ENCODE measurements around the gene SLC4A7.
A peak's percentile ranks its signal among the peaks of the same experiment; 100 is the strongest.

Gene SLC4A7

DNA sequence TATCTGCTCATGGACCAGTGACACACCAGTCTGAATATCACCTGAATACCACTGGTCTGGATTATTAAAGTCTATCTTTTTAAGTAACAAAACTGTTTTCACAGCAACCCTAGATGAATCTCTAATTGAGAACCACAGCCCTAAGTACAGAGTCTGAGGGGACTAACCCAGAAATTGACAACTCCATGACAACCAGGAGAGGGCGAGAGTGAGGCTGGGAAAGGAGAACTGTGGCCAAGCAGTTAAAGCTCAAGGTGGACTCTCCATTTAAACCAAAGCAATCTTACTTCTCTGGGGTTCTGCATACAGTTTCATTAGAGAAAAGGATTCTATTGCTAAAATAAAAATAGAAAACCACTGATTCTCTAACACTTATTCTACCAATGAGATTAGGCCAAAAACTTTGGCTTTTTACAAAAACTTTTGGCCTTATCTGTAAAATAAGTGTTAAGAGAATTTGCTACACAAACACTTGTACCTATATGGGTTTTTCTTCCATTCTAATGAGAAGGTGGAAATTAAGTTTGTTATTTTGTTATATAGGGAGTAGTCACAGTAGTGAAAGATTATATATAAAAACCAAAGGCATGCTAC is 126.4 kb downstream of the SLC4A7 start:
- Mint-ChIP-seq H3K4me3 (peak overlapping the region in 1 of 2 donors; percentile 70), H3K27ac (peak overlapping the region in 1 of 2 donors; percentile 53), H3K9me3 (no peaks in the 10 kb centered on the region), H3K27me3 (no peaks in the 10 kb centered on the region), H3K36me3 (ENCODE audit: insufficient read depth) (no peaks in the 10 kb centered on the region), H3K4me1 (ENCODE audit: low read depth in 2 of 2) (peaks cover 6 to 21% of the 10 kb centered on the region in 2 donors)
- peak; percentile 49 to 63 (median 49) for DNase-seq
- ATAC-seq (replicated peaks), result peak; percentile 93

DNA sequence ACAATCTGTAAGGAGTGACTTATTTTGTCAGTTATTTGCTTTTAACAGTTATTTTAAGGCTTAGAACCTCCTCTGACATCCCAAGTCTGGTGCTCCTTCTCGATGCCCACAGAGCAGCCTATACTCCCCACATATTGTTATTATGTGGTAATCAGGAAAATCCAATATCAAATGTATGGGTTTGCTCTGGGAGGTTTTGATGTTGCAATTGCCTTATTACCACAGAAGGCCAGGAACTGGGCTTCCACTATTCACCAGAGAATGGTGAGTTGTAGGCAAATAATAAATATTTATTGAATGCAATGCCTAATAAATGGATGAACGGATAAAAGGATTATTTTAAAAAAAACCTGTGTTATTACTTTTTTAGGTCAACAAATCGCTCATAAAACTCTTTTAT is 127.2 kb downstream of the SLC4A7 start:
- no peaks in the 10 kb centered on the region for H3K36me3 Mint-ChIP-seq (ENCODE audit: insufficient read depth)
- ATAC-seq (replicated peaks), result no peak
- H3K27ac Mint-ChIP-seq, result no peak overlapping the region
- DNase-seq, result no peak
- peaks cover 6 to 21% of the 10 kb centered on the region in 2 donors for H3K4me1 Mint-ChIP-seq (ENCODE audit: low read depth in 2 of 2)
- H3K4me3 Mint-ChIP-seq, result no peak overlapping the region
- H3K27me3 Mint-ChIP-seq, result no peaks in the 10 kb centered on the region
- H3K9me3 Mint-ChIP-seq, result no peaks in the 10 kb centered on the region

DNA sequence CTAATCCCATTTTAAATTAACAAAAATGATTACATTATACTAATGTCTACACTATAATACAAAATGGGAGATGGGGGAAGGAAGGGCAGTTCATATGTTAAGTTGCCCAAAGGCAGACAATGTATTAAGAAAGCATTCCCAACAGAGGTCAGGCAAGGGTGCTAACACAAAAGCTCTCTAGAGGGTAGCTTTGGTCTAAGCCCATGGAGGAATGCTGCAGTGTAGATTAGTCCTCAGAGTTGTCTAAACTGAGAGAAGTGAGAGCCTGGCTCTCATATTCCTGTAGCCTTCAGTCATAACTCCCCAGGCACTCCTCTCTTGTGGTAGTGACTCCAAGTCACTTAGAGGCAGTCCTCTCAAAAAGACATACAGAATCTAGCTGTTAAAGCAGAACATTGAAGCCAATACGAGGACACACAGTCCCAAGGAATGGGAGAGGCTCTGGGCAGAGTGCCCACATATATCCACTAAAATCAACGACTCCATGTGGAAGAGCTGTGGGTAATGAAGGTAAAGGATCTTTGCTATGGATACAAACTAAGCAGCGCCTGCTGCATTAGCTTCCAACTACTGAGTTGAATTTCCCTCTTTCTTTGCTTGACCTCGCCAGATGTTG is 129.5 kb downstream of the SLC4A7 start:
- no peaks in the 10 kb centered on the region for H3K9me3 Mint-ChIP-seq
- H3K27me3 Mint-ChIP-seq, result no peaks in the 10 kb centered on the region
- peaks cover 12 to 26% of the 10 kb centered on the region in 2 donors for H3K4me1 Mint-ChIP-seq (ENCODE audit: low read depth in 2 of 2)
- no peak overlapping the region for H3K4me3 Mint-ChIP-seq
- no peak overlapping the region for H3K27ac Mint-ChIP-seq
- no peak for DNase-seq
- no peak for ATAC-seq (replicated peaks)
- H3K36me3 Mint-ChIP-seq (ENCODE audit: insufficient read depth), result no peaks in the 10 kb centered on the region

GRCh38 chr3:27354161-27354560 is 130.0 kb downstream of the SLC4A7 start:
- H3K27me3 Mint-ChIP-seq, result no peaks in the 10 kb centered on the region
- H3K9me3 Mint-ChIP-seq, result no peaks in the 10 kb centered on the region
- H3K4me3 Mint-ChIP-seq, result no peak overlapping the region
- peaks cover 16 to 31% of the 10 kb centered on the region in 2 donors for H3K4me1 Mint-ChIP-seq (ENCODE audit: low read depth in 2 of 2)
- no peak overlapping the region for H3K27ac Mint-ChIP-seq
- H3K36me3 Mint-ChIP-seq (ENCODE audit: insufficient read depth), result no peaks in the 10 kb centered on the region
- ATAC-seq (replicated peaks) (no peak), DNase-seq (no peak)

DNA sequence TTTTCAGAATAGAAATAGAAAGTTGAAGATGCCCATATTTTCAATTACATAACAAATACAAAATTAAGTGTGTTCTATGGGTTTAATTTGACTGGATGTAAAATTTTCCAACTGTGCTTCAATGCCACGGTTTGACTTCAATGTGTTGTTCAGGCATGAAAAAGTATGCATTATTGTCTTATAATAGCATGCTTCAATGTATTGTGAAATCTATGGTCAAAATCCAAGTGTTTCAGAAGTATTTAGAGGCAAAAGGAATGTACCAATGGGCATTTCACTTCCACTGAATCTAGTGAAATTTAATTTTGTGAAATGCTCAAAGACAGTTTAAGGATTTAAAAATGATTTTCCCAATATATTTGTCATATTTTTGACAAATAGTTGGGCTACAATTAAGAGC is 131.0 kb downstream of the SLC4A7 start:
- DNase-seq (no peak), ATAC-seq (replicated peaks) (no peak)
- Mint-ChIP-seq H3K27me3 (no peaks in the 10 kb centered on the region), H3K27ac (no peak overlapping the region), H3K36me3 (ENCODE audit: insufficient read depth) (no peaks in the 10 kb centered on the region), H3K4me3 (no peak overlapping the region), H3K9me3 (no peaks in the 10 kb centered on the region), H3K4me1 (ENCODE audit: low read depth in 2 of 2) (peaks cover 21 to 30% of the 10 kb centered on the region in 2 donors)

DNA sequence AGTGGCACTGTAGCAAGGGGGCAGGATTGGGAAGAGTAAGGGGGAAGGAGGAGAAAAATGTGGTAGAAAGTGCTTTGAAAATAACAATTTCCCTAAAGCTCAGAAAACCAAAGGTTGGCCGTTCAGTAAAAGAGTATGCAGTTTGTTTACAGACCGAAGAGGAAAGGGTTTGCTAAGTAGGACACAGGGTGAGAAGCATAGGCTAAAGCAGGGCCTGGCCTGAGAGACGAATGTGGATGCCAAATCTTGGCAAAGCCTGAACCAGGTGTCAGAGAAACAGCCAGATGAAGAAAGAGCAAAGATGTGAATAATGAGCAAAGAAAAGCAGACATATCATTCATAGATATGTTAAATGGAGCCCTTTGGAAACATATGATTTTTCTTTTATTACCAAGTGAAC is 132.1 kb downstream of the SLC4A7 start:
- H3K36me3 Mint-ChIP-seq (ENCODE audit: insufficient read depth), result no peaks in the 10 kb centered on the region
- no peaks in the 10 kb centered on the region for H3K27me3 Mint-ChIP-seq
- ATAC-seq (replicated peaks), result no peak

DNA sequence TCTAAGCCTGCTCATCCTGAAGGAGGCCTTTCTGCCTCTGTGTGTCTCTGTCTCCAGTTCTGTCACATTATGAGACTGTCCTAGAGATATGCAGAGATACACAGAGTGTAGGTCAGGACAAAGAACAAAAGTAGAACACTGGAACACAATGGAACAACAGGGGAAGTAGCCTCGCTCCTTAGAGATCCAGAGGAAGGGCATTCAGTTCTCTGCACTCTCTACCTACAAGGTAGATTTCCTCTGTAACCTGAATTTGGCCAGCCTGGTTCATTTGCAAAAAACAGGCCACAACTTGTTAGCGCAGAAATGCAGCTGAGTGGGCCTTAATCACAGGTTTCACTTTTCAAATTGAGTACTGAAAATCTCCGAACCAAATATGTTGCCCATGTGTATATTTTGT is 134.4 kb downstream of the SLC4A7 start:
- H3K36me3 Mint-ChIP-seq (ENCODE audit: insufficient read depth), result no peaks in the 10 kb centered on the region
- ATAC-seq (replicated peaks), result peak; percentile 20
- peak overlapping the region; percentile 58 to 83 for H3K27ac Mint-ChIP-seq
- no peaks in the 10 kb centered on the region for H3K27me3 Mint-ChIP-seq
- no peaks in the 10 kb centered on the region for H3K9me3 Mint-ChIP-seq
- H3K4me1 Mint-ChIP-seq (ENCODE audit: low read depth in 2 of 2), result peaks cover 21 to 28% of the 10 kb centered on the region in 2 donors
- DNase-seq, result no peak
- peak overlapping the region; percentile 54 to 62 for H3K4me3 Mint-ChIP-seq

More for the DNA sequence above, 132.1 kb downstream of the SLC4A7 start:
- Mint-ChIP-seq H3K4me1 (ENCODE audit: low read depth in 2 of 2) (peaks cover 21% of the 10 kb centered on the region in 2 donors), H3K27ac (peak overlapping the region in 1 of 2 donors; percentile 71), H3K9me3 (no peaks in the 10 kb centered on the region), H3K4me3 (no peak overlapping the region)
- DNase-seq, result no peak

DNA sequence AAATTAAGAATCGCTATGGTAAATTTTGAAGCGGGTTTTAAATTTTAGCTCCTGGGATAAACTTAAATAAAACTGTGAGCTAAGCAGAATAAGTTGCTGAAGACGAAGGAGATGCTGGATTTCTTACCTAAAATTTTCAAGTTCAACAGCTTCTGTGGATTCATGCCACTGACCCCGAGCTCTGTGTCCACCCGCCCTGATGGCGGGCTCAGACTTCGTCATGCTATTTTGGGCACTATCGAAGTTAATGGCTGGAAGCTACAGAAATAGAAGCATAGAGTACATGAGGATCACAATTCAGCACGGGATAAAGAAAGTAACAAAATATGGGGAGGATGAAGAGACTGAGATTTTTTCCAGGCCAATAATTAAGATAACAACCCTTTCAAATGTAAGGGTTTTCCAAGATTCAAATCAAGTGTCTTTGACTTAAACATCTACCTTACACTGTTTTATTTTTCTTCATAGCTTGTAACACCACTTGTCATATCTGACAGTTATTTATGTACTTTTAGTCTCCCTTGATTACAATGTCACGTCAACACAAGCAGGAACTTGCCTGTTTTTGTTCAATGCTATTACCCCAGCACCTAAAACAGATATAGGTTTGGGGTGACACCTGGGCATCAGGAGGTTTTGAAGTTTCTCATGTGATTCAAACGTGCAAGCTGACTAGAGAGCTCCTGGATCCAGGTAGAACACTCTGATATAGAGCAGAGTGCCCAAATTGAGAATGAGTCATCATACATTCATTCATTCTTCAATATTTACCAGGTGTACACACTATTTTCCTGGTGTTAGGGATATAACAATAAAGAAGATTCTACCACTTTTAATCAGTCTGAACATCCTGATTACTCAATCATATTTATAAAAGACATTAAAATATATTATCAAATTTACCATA is 138.0 kb downstream of the SLC4A7 start:
- no peaks in the 10 kb centered on the region for H3K36me3 Mint-ChIP-seq (ENCODE audit: insufficient read depth)
- DNase-seq, result no peak
- no peak overlapping the region for H3K4me3 Mint-ChIP-seq
- no peak for ATAC-seq (replicated peaks)
- H3K27me3 Mint-ChIP-seq, result no peaks in the 10 kb centered on the region
- H3K4me1 Mint-ChIP-seq (ENCODE audit: low read depth in 2 of 2), result peaks cover 17 to 27% of the 10 kb centered on the region in 2 donors
- no peaks in the 10 kb centered on the region for H3K9me3 Mint-ChIP-seq
- no peak overlapping the region for H3K27ac Mint-ChIP-seq

GRCh38 chr3:27345493-27345892 is 138.7 kb downstream of the SLC4A7 start:
- peaks cover 14 to 24% of the 10 kb centered on the region in 2 donors for H3K4me1 Mint-ChIP-seq (ENCODE audit: low read depth in 2 of 2)
- H3K27me3 Mint-ChIP-seq, result no peaks in the 10 kb centered on the region
- DNase-seq (peak in 2 of 3 experiments; percentile 29 to 34), ATAC-seq (replicated peaks) (peak; percentile 95)
- H3K4me3 Mint-ChIP-seq, result no peak overlapping the region
- no peak overlapping the region for H3K27ac Mint-ChIP-seq
- H3K36me3 Mint-ChIP-seq (ENCODE audit: insufficient read depth), result no peaks in the 10 kb centered on the region
- H3K9me3 Mint-ChIP-seq, result no peaks in the 10 kb centered on the region

- ATAC-seq (replicated peaks), result no peak
- H3K9me3 Mint-ChIP-seq, result no peaks in the 10 kb centered on the region
- H3K27me3 Mint-ChIP-seq, result no peaks in the 10 kb centered on the region
- peaks cover 9 to 20% of the 10 kb centered on the region in 2 donors for H3K4me1 Mint-ChIP-seq (ENCODE audit: low read depth in 2 of 2)
- no peaks in the 10 kb centered on the region for H3K36me3 Mint-ChIP-seq (ENCODE audit: insufficient read depth)
- no peak overlapping the region for H3K27ac Mint-ChIP-seq
- DNase-seq, result no peak
- H3K4me3 Mint-ChIP-seq, result no peak overlapping the region
Observed at GRCh38 chr3:27345045-27345444, 139.1 kb downstream of the SLC4A7 start.

GRCh38 chr3:27344192-27344591 is 140.0 kb downstream of the SLC4A7 start:
- no peak for ATAC-seq (replicated peaks)
- no peaks in the 10 kb centered on the region for H3K36me3 Mint-ChIP-seq (ENCODE audit: insufficient read depth)
- DNase-seq, result no peak
- no peaks in the 10 kb centered on the region for H3K9me3 Mint-ChIP-seq
- H3K27ac Mint-ChIP-seq, result no peak overlapping the region
- no peak overlapping the region for H3K4me3 Mint-ChIP-seq
- no peaks in the 10 kb centered on the region for H3K27me3 Mint-ChIP-seq
- H3K4me1 Mint-ChIP-seq (ENCODE audit: low read depth in 2 of 2), result peaks cover under 1 to 13% of the 10 kb centered on the region in 2 donors

DNA sequence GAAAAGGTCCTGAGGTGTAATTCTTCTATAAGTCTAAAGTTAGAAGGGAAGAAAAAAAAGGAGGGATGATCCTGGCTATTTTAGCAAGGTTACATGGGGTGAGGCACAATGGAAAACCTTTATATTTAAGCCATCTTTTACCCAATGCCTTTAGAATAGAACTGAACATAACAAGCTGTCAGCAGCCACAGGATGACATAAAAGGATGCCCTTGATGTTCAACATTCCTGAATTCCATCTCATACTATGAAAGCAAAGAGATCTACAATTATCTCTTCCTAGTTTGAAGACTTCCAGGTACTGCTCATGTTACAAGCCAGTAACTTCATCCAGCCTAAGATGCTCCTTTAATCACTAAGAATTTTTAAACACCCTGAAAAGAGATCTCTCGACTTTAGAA is 141.9 kb downstream of the SLC4A7 start:
- no peak for DNase-seq

GRCh38 chr3:27340534-27340933 is 143.7 kb downstream of the SLC4A7 start:
- no peak for ATAC-seq (replicated peaks)
- DNase-seq, result no peak
- no peaks in the 10 kb centered on the region for H3K9me3 Mint-ChIP-seq
- no peaks in the 10 kb centered on the region for H3K27me3 Mint-ChIP-seq
- peaks cover 0 to 2% of the 10 kb centered on the region in 2 donors for H3K4me1 Mint-ChIP-seq (ENCODE audit: low read depth in 2 of 2)
- H3K36me3 Mint-ChIP-seq (ENCODE audit: insufficient read depth), result no peaks in the 10 kb centered on the region
- H3K4me3 Mint-ChIP-seq, result no peak overlapping the region
- no peak overlapping the region for H3K27ac Mint-ChIP-seq

More for the DNA sequence above, 141.9 kb downstream of the SLC4A7 start:
- Mint-ChIP-seq H3K4me1 (ENCODE audit: low read depth in 2 of 2) (peaks cover 0 to 8% of the 10 kb centered on the region in 2 donors), H3K9me3 (no peaks in the 10 kb centered on the region), H3K36me3 (ENCODE audit: insufficient read depth) (no peaks in the 10 kb centered on the region), H3K27ac (no peak overlapping the region), H3K27me3 (no peaks in the 10 kb centered on the region), H3K4me3 (no peak overlapping the region)
- ATAC-seq (replicated peaks), result no peak
